ENCODE results near the gene HMG20B. TPM values are rescaled to one million over a fixed set of nuclear protein-coding genes. Genes with fewer than 3 reads are reported as not detected.

HMG20B gene
- total RNA-seq, 1 experiment from 2014 or later, result 186 TPM

DNA sequence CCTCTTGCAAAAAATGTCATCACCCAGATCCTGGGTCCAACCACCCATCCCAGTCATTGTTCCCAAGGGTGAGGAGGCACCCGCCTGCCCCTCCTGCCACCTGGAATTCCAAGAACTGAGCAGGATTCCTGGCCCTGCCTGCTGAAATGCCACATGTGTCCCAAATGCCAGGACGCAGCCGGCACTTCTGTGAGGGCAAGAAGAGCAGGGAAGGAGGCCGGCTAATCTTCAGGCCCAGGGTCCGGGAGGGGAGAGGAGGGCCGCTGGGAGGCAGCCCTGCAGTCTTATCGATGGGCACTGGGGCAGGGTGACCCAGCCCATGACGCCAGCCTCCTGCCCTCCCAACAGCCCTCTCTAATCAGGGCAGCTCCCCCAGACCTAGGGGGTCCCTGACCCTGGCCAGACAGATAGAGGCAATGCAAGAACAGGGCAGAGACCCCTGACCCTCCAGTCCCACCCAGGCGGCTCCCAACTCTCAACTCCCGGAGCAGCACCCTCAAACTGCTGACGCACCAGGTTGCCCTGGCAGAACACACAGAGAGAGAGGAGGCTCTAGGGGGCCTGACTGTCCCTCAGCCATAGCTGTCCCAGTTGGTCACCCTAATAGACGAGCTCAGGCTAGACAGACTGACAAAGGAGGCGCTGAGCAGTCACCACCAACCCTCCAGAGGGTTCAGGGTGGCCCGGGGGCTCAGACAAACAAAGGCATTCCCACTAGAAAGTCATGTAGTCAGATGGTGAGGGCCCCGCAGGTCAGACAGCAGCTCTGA lies 16.9 kb upstream of the HMG20B start:
- H3K36me3 ChIP-seq (ENCODE audit: control insufficient read depth in 1 of 2, insufficient read depth in 2 of 2, low read length in 2 of 2), result peaks cover 0 to 17% of the 10 kb centered on the region in 2 experiments; a peak in 1 of 4 replicates
- peak overlapping the region; percentile 95; the same call in 1 of the 2 replicates for H3K27ac ChIP-seq (ENCODE audit: low read depth, low read length)
- H2AFZ ChIP-seq (ENCODE audit: low read depth, low read length, poor library complexity, severe bottlenecking), result no peak overlapping the region
- H4K20me1 ChIP-seq (ENCODE audit: insufficient read depth), result peaks cover 8% of the 10 kb centered on the region; the same call in 1 of the 2 replicates
- RAD21 ChIA-PET (ENCODE audit: low non-redundant PET in 1 of 2, low total read pairs in 2 of 2, uncharacterized antibody in 2 of 2, unreplicated experiment in 2 of 2), result no interaction called here
- TF ChIP-seq CBX3 (IDR thresholded peaks at IDR 0.05; ENCODE audit: low read depth), result no peak
- TF ChIP-seq SIN3A (IDR thresholded peaks at IDR 0.05; ENCODE audit: low read depth), result no peak
- TF ChIP-seq TCF7L2 (IDR thresholded peaks at IDR 0.05; ENCODE audit: borderline replicate concordance, extremely low read depth, insufficient read depth, insufficient read length), result no peak
- TF ChIP-seq RAD21 (IDR thresholded peaks at IDR 0.05; ENCODE audit: low read depth), result no peak
- TF ChIP-seq, protein P1, sequence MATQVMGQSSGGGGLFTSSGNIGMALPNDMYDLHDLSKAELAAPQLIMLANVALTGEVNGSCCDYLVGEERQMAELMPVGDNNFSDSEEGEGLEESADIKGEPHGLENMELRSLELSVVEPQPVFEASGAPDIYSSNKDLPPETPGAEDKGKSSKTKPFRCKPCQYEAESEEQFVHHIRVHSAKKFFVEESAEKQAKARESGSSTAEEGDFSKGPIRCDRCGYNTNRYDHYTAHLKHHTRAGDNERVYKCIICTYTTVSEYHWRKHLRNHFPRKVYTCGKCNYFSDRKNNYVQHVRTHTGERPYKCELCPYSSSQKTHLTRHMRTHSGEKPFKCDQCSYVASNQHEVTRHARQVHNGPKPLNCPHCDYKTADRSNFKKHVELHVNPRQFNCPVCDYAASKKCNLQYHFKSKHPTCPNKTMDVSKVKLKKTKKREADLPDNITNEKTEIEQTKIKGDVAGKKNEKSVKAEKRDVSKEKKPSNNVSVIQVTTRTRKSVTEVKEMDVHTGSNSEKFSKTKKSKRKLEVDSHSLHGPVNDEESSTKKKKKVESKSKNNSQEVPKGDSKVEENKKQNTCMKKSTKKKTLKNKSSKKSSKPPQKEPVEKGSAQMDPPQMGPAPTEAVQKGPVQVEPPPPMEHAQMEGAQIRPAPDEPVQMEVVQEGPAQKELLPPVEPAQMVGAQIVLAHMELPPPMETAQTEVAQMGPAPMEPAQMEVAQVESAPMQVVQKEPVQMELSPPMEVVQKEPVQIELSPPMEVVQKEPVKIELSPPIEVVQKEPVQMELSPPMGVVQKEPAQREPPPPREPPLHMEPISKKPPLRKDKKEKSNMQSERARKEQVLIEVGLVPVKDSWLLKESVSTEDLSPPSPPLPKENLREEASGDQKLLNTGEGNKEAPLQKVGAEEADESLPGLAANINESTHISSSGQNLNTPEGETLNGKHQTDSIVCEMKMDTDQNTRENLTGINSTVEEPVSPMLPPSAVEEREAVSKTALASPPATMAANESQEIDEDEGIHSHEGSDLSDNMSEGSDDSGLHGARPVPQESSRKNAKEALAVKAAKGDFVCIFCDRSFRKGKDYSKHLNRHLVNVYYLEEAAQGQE (IDR thresholded peaks at IDR 0.05; ENCODE audit: low read depth), result no peak
- no peak for TF ChIP-seq POLR2AphosphoS5 (IDR thresholded peaks at IDR 0.05; ENCODE audit: low read depth, low read length)
- TF ChIP-seq POLR2A (IDR thresholded peaks at IDR 0.05; ENCODE audit: borderline replicate concordance, extremely low read depth, insufficient read depth, insufficient read length), result no peak
- TF ChIP-seq, protein P2, sequence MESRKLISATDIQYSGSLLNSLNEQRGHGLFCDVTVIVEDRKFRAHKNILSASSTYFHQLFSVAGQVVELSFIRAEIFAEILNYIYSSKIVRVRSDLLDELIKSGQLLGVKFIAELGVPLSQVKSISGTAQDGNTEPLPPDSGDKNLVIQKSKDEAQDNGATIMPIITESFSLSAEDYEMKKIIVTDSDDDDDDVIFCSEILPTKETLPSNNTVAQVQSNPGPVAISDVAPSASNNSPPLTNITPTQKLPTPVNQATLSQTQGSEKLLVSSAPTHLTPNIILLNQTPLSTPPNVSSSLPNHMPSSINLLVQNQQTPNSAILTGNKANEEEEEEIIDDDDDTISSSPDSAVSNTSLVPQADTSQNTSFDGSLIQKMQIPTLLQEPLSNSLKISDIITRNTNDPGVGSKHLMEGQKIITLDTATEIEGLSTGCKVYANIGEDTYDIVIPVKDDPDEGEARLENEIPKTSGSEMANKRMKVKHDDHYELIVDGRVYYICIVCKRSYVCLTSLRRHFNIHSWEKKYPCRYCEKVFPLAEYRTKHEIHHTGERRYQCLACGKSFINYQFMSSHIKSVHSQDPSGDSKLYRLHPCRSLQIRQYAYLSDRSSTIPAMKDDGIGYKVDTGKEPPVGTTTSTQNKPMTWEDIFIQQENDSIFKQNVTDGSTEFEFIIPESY (IDR thresholded peaks at IDR 0.05; ENCODE audit: extremely low read depth, insufficient replicate concordance, low read length), result no peak
- no peak for TF ChIP-seq EGR1 (IDR thresholded peaks at IDR 0.05; ENCODE audit: low read depth)
- no peak for TF ChIP-seq JUND (IDR thresholded peaks at IDR 0.05)
- no peak for TF ChIP-seq EZH2 (IDR thresholded peaks at IDR 0.05)
- TF ChIP-seq ELF1 (IDR thresholded peaks at IDR 0.05; ENCODE audit: borderline replicate concordance, low read depth), result no peak
- TF ChIP-seq EZH2phosphoT487 (IDR thresholded peaks at IDR 0.05; ENCODE audit: borderline replicate concordance), result no peak
- TF ChIP-seq, protein P3, sequence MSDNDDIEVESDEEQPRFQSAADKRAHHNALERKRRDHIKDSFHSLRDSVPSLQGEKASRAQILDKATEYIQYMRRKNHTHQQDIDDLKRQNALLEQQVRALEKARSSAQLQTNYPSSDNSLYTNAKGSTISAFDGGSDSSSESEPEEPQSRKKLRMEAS (IDR thresholded peaks at IDR 0.05), result no peak
- TF ChIP-seq ZFX (IDR thresholded peaks at IDR 0.05), result no peak
- H3K4me1 ChIP-seq (ENCODE audit: control insufficient read depth in 1 of 2, insufficient read depth in 2 of 2, low read length in 2 of 2), result peaks cover 15 to 50% of the 10 kb centered on the region in 2 experiments
- no peaks in the 10 kb centered on the region for H3K9me3 ChIP-seq (ENCODE audit: control insufficient read depth in 1 of 2, insufficient read depth in 1 of 2, low read depth in 1 of 2, low read length in 2 of 2)
- POLR2A ChIA-PET, result interaction anchor here (1.4 to 1.7 kb wide), 3 partner anchors 9 to 55 kb away, joined by 3 to 5 read pairs (median 3); no protein-coding TSS in a partner anchor
- CTCF ChIA-PET, result no interaction called here
- H3K4me2 ChIP-seq (ENCODE audit: low read length), result peak overlapping the region; percentile 97
- ATAC-seq (no peak), DNase-seq (ENCODE audit: low read depth, low spot score) (no peak)
- H3K9ac ChIP-seq (ENCODE audit: low read length), result peak overlapping the region; percentile 95
- intact Hi-C loops (cut with micrococcal nuclease), result no loop called here
- H3K9me2 ChIP-seq (ENCODE audit: insufficient read depth), result no peaks in the 10 kb centered on the region
- peak overlapping the region; percentile 95 to 99 for H3K4me3 ChIP-seq (replicated peaks in 1 of 2; ENCODE audit: low read depth in 1 of 2, low read length in 2 of 2)
- H3K27me3 ChIP-seq (ENCODE audit: insufficient read depth, low read length), result no peaks in the 10 kb centered on the region
- peaks cover 59% of the 10 kb centered on the region for H3K79me2 ChIP-seq (ENCODE audit: insufficient read depth, low read length)
- no TSS peak for BruUV-seq (replicated peaks)

All from HCT116 (cell line).